Measurements from ENCODE around the gene NR0B1. TPM values are rescaled to one million over a fixed set of nuclear protein-coding genes. Genes with fewer than 3 reads are reported as not detected.

NR0B1 gene
- total RNA-seq, 4 donors from 2014 or later: 0.28 TPM; not detected in 3

- Histone ChIP-seq H3K4me3 (no peak overlapping the region), H3K9me3 (no peaks in the 10 kb centered on the region), H3K27ac (no peak overlapping the region), H3K4me1 (no peaks in the 10 kb centered on the region), H3K27me3 (no peaks in the 10 kb centered on the region), H3K36me3 (no peaks in the 10 kb centered on the region)
- intact Hi-C loops (cut with DNase I; ENCODE audit: low total_unique reads): no loop called here
- DNase-seq: no peak
- TF ChIP-seq CTCF (IDR thresholded peaks at IDR 0.05): no peak
- TF ChIP-seq POLR2A (IDR thresholded peaks at IDR 0.05): no peak
Observed at GRCh38 chrX:30259927-30260326, 49.3 kb downstream of the NR0B1 start.

Other genes starting within 250 kb of the NR0B1 start
- not detected for gene MAGEB2, start 93.8 kb downstream of the NR0B1 start, total RNA-seq
- not detected for gene MAGEB3, start 78.7 kb downstream of the NR0B1 start, total RNA-seq
- not detected for gene MAGEB4, start 67.4 kb downstream of the NR0B1 start, total RNA-seq
- not detected for gene MAGEB1, start 62.2 kb downstream of the NR0B1 start, total RNA-seq